ENCODE data around the gene FKBP9.
"Not testable (repeated sequence)": the region's sequence is repeated elsewhere in the genome, so short reads cannot be mapped to it uniquely, and the experiment has no call there.

FKBP9 gene

DNA sequence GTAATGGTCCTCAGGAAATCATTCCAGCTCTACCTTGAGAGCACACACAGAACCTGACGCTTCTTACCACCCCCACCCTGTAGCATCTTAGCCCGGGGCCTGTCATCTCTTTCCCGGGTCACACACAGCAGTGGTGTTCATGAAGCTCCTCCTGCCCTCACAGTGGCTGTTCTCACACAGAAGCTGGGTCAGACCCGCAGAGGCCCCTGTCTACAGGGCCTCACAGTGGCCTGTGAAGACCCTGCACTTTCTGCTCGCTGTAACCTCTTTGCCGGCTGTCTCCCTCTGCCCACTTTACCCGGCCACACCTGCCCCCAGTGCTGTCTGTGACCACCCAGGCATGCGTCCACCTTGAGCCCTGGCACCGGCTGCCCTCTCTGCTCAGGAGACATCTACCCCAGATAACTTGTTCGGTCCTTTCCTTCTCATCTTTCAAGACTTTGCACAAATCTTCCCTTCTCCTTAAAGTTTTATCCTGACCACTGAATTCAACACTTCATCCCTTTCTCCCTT is 46.9 kb downstream of the FKBP9 start:
- not testable (repeated sequence) for H3K27ac ChIP-seq

DNA sequence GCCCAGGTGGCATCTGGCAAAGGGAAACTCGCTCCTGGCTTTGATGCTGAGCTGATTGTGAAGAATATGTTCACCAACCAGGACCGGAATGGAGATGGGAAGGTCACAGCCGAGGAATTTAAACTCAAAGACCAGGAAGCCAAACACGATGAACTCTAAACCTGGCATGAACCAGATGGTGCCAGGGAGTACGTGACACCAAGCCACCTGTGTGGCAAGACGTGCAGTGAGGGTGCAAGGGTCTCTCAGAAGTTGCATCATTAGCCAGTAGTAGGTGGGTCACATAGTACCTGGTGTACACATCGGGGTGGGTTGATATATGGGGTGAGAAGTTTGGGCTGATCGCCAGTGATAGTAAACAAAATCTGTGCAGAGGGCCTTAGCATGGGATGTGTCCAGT is 48.0 kb downstream of the FKBP9 start:
- H3K27ac ChIP-seq: not testable (repeated sequence)

DNA sequence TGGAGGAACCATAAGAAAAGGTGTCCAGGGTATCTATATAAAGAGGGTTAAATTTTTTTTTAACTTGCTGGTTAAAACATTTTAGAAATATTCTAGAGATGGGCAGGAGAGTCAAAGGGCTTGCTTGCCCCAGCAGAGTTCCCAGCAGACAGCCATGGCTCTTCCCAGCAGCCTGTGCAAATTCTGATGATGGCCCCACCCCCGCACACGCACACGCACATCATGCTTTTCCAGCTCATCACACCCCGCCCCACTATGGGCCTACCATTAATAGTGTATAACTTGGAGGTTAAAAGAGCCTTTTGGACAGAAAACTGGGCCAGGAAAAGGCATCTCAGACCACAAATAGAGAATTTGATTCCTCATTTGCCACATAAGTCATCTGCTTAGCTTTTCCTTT is 48.5 kb downstream of the FKBP9 start:
- H3K27ac ChIP-seq: not testable (repeated sequence)

DNA sequence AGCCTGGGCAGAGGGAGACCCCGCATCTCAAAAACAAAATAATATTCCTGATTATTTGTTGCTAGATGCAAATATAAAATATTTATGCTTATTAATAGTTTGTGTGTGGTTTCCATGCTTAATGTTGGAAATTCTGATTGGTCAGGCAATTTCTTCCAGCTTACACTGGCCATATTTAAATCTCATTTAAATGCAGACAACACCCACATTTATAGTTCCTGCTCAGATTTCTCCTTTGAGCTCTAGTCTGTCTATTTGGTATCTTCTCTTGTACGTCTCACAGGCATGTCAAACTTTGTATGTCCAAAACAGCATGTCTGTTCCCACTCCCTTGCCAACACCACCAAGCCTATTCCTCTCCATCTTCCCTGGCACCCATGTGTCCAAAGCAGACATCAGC is 52.5 kb downstream of the FKBP9 start:
- no peak overlapping the region for H3K27ac ChIP-seq
- no peak for TF ChIP-seq ZFX (IDR thresholded peaks at IDR 0.05)
- TF ChIP-seq, protein P1, sequence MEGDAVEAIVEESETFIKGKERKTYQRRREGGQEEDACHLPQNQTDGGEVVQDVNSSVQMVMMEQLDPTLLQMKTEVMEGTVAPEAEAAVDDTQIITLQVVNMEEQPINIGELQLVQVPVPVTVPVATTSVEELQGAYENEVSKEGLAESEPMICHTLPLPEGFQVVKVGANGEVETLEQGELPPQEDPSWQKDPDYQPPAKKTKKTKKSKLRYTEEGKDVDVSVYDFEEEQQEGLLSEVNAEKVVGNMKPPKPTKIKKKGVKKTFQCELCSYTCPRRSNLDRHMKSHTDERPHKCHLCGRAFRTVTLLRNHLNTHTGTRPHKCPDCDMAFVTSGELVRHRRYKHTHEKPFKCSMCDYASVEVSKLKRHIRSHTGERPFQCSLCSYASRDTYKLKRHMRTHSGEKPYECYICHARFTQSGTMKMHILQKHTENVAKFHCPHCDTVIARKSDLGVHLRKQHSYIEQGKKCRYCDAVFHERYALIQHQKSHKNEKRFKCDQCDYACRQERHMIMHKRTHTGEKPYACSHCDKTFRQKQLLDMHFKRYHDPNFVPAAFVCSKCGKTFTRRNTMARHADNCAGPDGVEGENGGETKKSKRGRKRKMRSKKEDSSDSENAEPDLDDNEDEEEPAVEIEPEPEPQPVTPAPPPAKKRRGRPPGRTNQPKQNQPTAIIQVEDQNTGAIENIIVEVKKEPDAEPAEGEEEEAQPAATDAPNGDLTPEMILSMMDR (conservative IDR thresholded peaks at IDR 0.05): no peak

DNA sequence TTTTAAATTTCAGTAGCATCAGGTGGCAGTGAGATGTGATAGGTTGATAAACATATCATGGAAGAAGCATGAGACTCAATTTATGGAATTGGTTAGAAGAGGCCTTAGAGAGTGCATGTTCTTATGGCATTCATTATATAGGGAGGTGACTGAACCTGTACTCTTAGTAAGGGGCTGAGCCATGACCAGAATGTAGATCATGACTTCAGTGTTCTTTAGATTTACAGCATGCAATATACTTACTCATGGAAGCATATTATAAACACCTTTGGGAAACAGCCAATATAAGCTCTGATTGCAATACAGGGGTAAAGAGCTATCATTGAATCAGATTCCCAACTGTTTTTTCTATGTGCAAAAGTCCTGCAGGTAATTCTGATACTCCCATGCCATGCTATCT is 55.1 kb downstream of the FKBP9 start:
- H3K27ac ChIP-seq: no peak overlapping the region
- no peak for TF ChIP-seq ZFX (IDR thresholded peaks at IDR 0.05)
- TF ChIP-seq, protein P1 (conservative IDR thresholded peaks at IDR 0.05): no peak

DNA sequence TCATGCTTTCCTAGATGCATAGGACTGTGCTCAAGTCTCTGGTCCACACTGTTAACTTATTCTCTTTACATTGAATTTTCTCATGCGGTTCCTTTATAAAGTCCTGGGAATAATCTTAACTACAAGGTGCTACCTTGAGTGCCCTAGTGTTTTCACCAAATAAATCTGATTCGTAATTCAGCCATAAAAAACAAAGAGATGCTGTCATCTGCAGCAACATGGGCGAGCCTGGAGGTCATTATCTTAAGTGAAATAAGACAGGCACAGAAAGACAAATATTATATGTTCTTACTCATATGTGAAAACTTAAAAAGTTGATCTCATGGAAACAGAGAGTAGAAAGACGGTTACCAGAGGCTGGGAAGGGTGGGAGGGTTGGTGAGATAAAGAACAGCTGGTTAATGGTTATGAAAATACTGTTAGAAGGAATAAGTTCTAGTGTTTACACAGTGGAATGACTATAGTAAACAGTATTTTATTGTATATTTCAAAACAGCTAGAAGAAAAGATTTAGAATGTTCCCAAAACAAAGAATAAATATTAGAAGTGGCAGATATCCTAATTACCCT is 67.0 kb downstream of the FKBP9 start:
- no peak overlapping the region for H3K27ac ChIP-seq
- no peak for TF ChIP-seq ZFX (IDR thresholded peaks at IDR 0.05)
- TF ChIP-seq, protein P1 (conservative IDR thresholded peaks at IDR 0.05): no peak

DNA sequence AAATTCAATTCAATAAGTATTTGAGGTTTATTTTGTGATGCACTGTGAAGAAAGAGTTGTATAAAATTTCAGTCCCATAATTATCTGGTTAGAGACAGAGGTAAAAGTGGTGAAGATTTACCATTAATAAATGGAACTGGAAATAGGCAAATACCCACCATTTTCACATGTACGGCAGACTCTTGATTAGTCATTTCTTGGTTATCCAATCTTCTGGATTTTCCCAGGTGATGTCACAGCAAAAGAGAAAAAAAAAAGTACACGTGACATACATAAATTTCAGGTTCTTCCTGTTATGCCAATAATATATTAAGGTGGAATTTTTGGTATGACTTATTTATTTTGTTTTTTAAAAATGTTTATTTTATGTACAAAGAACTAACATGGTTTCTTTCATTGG is 78.5 kb downstream of the FKBP9 start:
- no peak overlapping the region for H3K27ac ChIP-seq
- no peak for TF ChIP-seq ZFX (IDR thresholded peaks at IDR 0.05)
- TF ChIP-seq, protein P1 (conservative IDR thresholded peaks at IDR 0.05): no peak

DNA sequence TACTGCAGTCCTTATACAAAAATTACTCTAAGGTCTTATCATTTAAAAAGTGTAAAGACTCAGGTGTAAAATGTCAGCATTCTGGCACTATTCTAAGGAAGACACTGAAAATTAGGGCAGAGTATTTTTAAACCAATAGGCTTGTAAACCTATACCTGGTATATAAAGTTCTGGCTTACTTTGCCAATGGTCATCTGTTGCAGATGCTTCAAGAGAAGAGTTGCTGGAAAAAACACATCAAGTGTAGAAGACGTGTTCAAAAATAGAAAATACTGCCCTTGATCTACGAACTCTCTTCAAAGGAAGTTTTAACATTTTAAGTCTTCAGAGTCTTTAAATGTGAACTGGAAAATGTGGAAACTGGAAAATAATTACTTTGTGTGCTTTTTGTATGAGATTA is 81.4 kb downstream of the FKBP9 start:
- H3K27ac ChIP-seq: no peak overlapping the region
- no peak for TF ChIP-seq ZFX (IDR thresholded peaks at IDR 0.05)
- TF ChIP-seq, protein P1 (conservative IDR thresholded peaks at IDR 0.05): no peak

DNA sequence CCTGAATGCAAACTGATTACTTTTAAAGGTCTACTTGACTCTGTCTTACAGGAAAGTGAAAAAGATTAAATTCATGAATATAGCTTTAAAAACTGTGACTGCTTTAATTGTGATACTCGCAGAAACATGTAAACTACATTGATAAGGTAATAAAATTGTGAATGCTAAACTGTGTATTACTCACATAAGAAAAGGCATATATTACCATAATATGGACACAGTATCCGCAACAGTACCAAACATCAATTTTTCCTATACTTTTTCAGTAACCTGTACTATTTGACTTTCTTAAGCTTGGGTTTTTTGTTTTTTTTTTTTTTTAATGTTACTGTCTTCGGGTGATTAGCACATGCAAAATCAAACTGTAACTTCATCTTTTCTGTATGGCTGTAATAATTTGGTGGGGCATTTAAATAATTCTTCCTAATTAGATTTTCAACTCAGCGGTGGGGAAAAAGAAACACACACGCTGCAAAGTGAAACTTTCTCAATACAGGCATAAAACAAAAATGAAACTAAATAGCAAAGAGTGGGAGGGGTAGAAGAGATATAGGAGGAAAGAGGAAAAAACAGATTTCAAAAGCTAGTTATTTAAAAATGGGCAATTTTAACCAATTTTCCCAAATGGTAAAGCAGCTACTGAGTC is 82.1 kb downstream of the FKBP9 start:
- TF ChIP-seq, protein P1 (conservative IDR thresholded peaks at IDR 0.05): no peak
- no peak for TF ChIP-seq ZFX (IDR thresholded peaks at IDR 0.05)
- H3K27ac ChIP-seq: no peak overlapping the region

Data from C4-2B (cell line).